Body of pancreas (tissue), 4 donors: ENCODE measurements around the gene LGALS1.

ENCODE experiments used
- POLR2A ChIP-seq, 3 donors: fragments of 450-650 bp; IDR thresholded peaks; one replicate each; pipeline ENCODE4 v1.6.1; 2016; ENCODE audit warnings: antibody characterized with exemption in 3 of 3, mild to moderate bottlenecking in 2 of 3
- TF ChIP-seq, protein P1 (sequence below), 7 experiments: fragments of 450-650 bp in 4 of 7; fragments of 200-600 bp in 3 of 7; sonication (generic) in 3 of 7; IDR thresholded peaks; one replicate each; pipeline ENCODE4 v1.5.1; 2016 to 2019; ENCODE audit warnings: antibody characterized with exemption in 7 of 7

DNA sequence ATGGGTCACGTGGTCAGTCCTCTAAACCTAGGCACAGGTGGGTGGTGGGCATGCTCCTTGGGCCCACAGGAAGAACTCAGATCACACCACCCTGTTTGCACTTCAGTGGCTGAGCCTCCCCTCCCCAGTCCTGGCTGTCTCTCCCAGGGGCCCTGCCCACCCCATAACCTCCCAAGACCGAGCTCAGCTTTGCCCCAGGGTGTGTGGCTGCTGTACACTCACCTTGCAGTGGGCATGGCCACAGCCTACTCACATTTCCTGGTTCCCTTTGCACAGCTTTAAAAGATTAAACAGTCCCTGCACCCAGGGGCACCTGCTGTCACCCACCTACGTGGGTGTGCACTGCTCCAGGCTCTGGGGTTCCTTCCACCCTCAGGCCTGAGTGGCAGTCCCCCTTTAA, 35.2 kb downstream of the LGALS1 start:
- TF ChIP-seq, protein P1, sequence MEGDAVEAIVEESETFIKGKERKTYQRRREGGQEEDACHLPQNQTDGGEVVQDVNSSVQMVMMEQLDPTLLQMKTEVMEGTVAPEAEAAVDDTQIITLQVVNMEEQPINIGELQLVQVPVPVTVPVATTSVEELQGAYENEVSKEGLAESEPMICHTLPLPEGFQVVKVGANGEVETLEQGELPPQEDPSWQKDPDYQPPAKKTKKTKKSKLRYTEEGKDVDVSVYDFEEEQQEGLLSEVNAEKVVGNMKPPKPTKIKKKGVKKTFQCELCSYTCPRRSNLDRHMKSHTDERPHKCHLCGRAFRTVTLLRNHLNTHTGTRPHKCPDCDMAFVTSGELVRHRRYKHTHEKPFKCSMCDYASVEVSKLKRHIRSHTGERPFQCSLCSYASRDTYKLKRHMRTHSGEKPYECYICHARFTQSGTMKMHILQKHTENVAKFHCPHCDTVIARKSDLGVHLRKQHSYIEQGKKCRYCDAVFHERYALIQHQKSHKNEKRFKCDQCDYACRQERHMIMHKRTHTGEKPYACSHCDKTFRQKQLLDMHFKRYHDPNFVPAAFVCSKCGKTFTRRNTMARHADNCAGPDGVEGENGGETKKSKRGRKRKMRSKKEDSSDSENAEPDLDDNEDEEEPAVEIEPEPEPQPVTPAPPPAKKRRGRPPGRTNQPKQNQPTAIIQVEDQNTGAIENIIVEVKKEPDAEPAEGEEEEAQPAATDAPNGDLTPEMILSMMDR (IDR thresholded peaks at IDR 0.05) = no peak
- TF ChIP-seq POLR2A (IDR thresholded peaks at IDR 0.05) = no peak
